ENCODE measurements around the gene PNLIPRP2. TPM values are rescaled to one million over a fixed set of nuclear protein-coding genes. Genes with fewer than 3 reads are reported as not detected.

The PNLIPRP2 gene
- total RNA-seq, 8 experiments from 2014 or later, result not detected

- no peak for ATAC-seq (replicated peaks in 6 of 8)
- H3K4me1 ChIP-seq (replicated peaks in 1 of 2), result no peaks in the 10 kb centered on the region
- in situ Hi-C loops (cut with MboI; ENCODE audit: low pct_unique_long_range_greater_than_20kb in 2 of 9, low sequenced_read_pairs in 9 of 9, unreplicated experiment in 9 of 9), result loop anchor here in 1 of 9 experiments (10.0 kb wide), 1 partner anchor 163 kb away; no protein-coding TSS in a partner anchor
- H3K27ac ChIP-seq, result no peak overlapping the region
- H3K4me3 ChIP-seq, result no peak overlapping the region
- 18 to 83% (median 54%) methylated on average over 1 to 8 of the region's 11 CpGs; no CpG with 5 or more reads in 3 of the 10 experiments for WGBS, 10 experiments
Measured at GRCh38 chr10:116621934-116622655, 1.3 kb downstream of the PNLIPRP2 start.

- ATAC-seq (replicated peaks in 6 of 8), result no peak
- in situ Hi-C loops (cut with MboI; ENCODE audit: low pct_unique_long_range_greater_than_20kb in 2 of 9, low sequenced_read_pairs in 9 of 9, unreplicated experiment in 9 of 9), result loop anchor here in 1 of 9 experiments (10.0 kb wide), 1 partner anchor 159 kb away; no protein-coding TSS in a partner anchor
- no peak overlapping the region for H3K27ac ChIP-seq
- peaks cover 0 to 2% of the 10 kb centered on the region in 2 donors for H3K4me1 ChIP-seq (replicated peaks in 1 of 2)
- WGBS, 10 experiments, result 59 to 100% (median 76%) methylated on average over 1 to 5 of the region's 7 CpGs; no CpG with 5 or more reads in 4 of the 10 experiments
- no peak overlapping the region for H3K4me3 ChIP-seq
Measured at GRCh38 chr10:116625845-116626244, 5.1 kb downstream of the PNLIPRP2 start.

GRCh38 chr10:116626815-116627214 lies 6.1 kb downstream of the PNLIPRP2 start:
- Histone ChIP-seq H3K4me3 (no peak overlapping the region), H3K4me1 (replicated peaks in 1 of 2) (peaks cover 0 to 2% of the 10 kb centered on the region in 2 donors), H3K27ac (no peak overlapping the region)
- in situ Hi-C loops (cut with MboI; ENCODE audit: low pct_unique_long_range_greater_than_20kb in 2 of 9, low sequenced_read_pairs in 9 of 9, unreplicated experiment in 9 of 9), result loop anchor here in 1 of 9 experiments (10.0 kb wide), 1 partner anchor 158 kb away; no protein-coding TSS in a partner anchor
- peak in 1 of 8 experiments; percentile 5 for ATAC-seq (replicated peaks in 6 of 8)
- WGBS, 10 experiments, result 0 to 55% (median 14%) methylated on average over 1 to 5 of the region's 9 CpGs; no CpG with 5 or more reads in 4 of the 10 experiments

DNA sequence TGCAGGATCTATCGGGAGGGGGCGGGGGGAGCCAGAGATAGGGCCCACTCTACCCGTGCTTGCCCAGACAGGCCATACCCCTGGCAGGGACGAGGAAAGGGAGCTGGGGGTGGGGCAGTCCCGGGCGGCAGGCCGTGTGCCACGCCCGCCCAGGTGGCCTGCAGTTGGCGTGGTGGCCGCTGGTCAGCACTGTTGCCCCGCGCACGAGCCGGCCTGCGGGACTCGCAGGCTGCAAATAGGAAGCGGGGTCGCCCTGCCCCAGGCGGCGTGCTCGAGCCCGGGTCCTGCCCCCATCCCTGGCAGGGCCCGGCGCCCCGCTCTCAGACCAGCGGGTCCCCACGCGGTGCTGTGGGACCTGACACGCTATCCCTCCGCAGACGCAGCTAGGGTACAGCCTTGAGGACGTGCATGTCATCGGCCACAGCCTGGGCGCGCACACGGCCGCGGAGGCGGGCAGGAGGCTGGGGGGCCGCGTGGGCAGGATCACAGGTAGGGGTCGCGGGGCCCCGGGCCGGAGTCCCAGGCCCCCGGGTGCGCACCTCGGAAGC lies 6.7 kb downstream of the PNLIPRP2 start:
- 0 to 7% (median 7%) methylated on average over 2 to 16 of the region's 49 CpGs; no CpG with 5 or more reads in 7 of the 10 experiments for WGBS, 10 experiments
- ATAC-seq (replicated peaks in 6 of 8), result peak; percentile 96 to 99 (median 97)
- Histone ChIP-seq H3K4me1 (replicated peaks in 1 of 2) (peaks cover 2 to 4% of the 10 kb centered on the region in 2 donors), H3K4me3 (peak overlapping the region; percentile 22 to 39 (median 30)), H3K27ac (no peak overlapping the region)
- in situ Hi-C loops (cut with MboI; ENCODE audit: low pct_unique_long_range_greater_than_20kb in 2 of 9, low sequenced_read_pairs in 9 of 9, unreplicated experiment in 9 of 9), result loop anchor here in 1 of 9 experiments (10.0 kb wide), 1 partner anchor 157 kb away; no protein-coding TSS in a partner anchor

- WGBS, 10 experiments, result 13 to 93% (median 77%) methylated on average over 2 to 4 of the region's 4 CpGs; no CpG with 5 or more reads in 2 of the 10 experiments
- in situ Hi-C loops (cut with MboI; ENCODE audit: low pct_unique_long_range_greater_than_20kb in 2 of 9, low sequenced_read_pairs in 9 of 9, unreplicated experiment in 9 of 9), result loop anchor here in 1 of 9 experiments (10.0 kb wide), 1 partner anchor 155 kb away; no protein-coding TSS in a partner anchor
- Histone ChIP-seq H3K27ac (no peak overlapping the region), H3K4me1 (replicated peaks in 1 of 2) (peaks cover 2 to 8% of the 10 kb centered on the region in 2 donors), H3K4me3 (no peak overlapping the region)
- ATAC-seq (replicated peaks in 6 of 8), result no peak
Measured at GRCh38 chr10:116629340-116629739, 8.6 kb downstream of the PNLIPRP2 start.

DNA sequence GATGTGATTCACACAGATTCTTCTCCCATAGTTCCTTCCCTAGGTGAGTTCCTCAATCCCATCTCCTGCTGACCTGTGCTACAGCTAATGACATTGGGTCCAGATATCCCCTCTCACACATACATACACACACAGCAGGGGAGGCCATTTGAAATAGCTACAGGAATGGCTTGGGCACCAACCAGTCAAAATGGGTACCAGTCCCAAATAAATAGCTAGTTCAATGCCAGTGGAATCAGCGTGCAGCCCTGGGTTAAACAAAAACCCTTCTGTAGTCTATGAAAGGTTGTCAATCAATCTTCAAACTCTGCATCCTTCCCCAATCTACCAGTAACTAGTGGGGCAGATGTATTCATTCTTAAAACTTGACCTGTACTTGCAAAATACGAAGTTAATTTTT lies 9.3 kb downstream of the PNLIPRP2 start:
- Histone ChIP-seq H3K27ac (no peak overlapping the region), H3K4me1 (replicated peaks in 1 of 2) (peaks cover 2 to 8% of the 10 kb centered on the region in 2 donors), H3K4me3 (no peak overlapping the region)
- ATAC-seq (replicated peaks in 6 of 8), result no peak
- in situ Hi-C loops (cut with MboI; ENCODE audit: low pct_unique_long_range_greater_than_20kb in 2 of 9, low sequenced_read_pairs in 9 of 9, unreplicated experiment in 9 of 9), result no loop called here
- 25 to 88% (median 76%) methylated on average over 1 to 2 of the region's 2 CpGs; no CpG with 5 or more reads in 2 of the 10 experiments for WGBS, 10 experiments

GRCh38 chr10:116631871-116632295 lies 11.1 kb downstream of the PNLIPRP2 start:
- Histone ChIP-seq H3K27ac (no peak overlapping the region), H3K4me1 (replicated peaks in 1 of 2) (peaks cover 2 to 8% of the 10 kb centered on the region in 2 donors), H3K4me3 (no peak overlapping the region)
- 35 to 90% (median 76%) methylated on average over 2 to 5 of the region's 6 CpGs; no CpG with 5 or more reads in 4 of the 10 experiments for WGBS, 10 experiments
- ATAC-seq (replicated peaks in 6 of 8), result no peak
- in situ Hi-C loops (cut with MboI; ENCODE audit: low pct_unique_long_range_greater_than_20kb in 2 of 9, low sequenced_read_pairs in 9 of 9, unreplicated experiment in 9 of 9), result no loop called here

- 20 to 100% (median 80%) methylated on average over 1 to 10 of the region's 17 CpGs for WGBS, 10 experiments
- no peak overlapping the region for H3K4me3 ChIP-seq
- H3K4me1 ChIP-seq (replicated peaks in 1 of 2), result peaks cover 0 to 8% of the 10 kb centered on the region in 2 donors
- ATAC-seq (replicated peaks in 6 of 8), result no peak
- in situ Hi-C loops (cut with MboI; ENCODE audit: low pct_unique_long_range_greater_than_20kb in 2 of 9, low sequenced_read_pairs in 9 of 9, unreplicated experiment in 9 of 9), result no loop called here
- no peak overlapping the region for H3K27ac ChIP-seq
Measured at GRCh38 chr10:116632596-116633215, 12.0 kb downstream of the PNLIPRP2 start.

- in situ Hi-C loops (cut with MboI; ENCODE audit: low pct_unique_long_range_greater_than_20kb in 2 of 9, low sequenced_read_pairs in 9 of 9, unreplicated experiment in 9 of 9), result no loop called here
- Histone ChIP-seq H3K27ac (no peak overlapping the region), H3K4me1 (replicated peaks in 1 of 2) (peaks cover 0 to 8% of the 10 kb centered on the region in 2 donors), H3K4me3 (no peak overlapping the region)
- no peak for ATAC-seq (replicated peaks in 6 of 8)
- WGBS, 10 experiments, result 50 to 100% (median 88%) methylated on average over 1 to 5 of the region's 8 CpGs; no CpG with 5 or more reads in 3 of the 10 experiments
Measured at GRCh38 chr10:116633216-116633600, 12.5 kb downstream of the PNLIPRP2 start.

DNA sequence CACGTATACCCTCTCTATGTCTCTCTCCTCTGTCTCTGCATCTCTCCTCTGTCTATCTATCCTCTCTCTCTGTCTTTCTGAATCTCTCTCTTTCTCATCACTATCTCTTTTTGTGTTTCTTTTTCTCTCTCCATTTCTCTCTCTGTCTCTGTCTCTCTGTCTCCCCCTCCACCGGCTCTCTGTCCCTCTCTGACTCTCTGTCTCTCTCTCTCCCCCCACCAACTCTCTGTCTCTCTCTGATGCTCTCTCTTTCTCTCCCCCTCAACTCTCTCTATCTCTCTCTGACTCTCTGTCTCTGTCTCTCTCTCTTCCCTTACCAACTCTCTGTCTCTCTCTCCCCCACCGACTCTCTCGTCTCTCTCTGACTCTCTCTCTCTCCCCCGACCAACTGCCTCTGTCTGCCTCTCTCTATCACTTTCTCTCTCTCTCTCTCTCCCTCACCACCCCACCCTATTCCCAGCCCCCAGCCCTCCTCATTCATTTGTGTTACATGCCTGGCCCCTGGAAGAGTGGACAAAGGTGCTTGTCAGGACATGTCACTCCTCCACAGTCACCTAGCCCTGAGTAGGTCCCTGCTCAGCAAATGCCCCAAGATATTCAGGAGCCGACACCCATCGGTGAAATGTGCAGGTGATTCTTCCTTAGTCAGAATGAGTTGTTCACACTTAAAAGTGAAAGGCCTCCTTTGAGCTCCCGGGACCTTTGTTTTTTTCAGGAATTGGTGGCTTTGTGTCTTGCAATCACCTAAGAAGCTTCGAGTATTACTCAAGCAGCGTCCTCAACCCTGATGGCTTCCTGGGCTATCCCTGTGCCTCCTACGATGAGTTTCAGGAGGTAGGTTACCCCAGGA lies 13.6 kb downstream of the PNLIPRP2 start:
- no peak overlapping the region for H3K27ac ChIP-seq
- 22 to 90% (median 75%) methylated on average over 2 to 8 of the region's 11 CpGs; no CpG with 5 or more reads in 1 of the 10 experiments for WGBS, 10 experiments
- ATAC-seq (replicated peaks in 6 of 8), result no peak
- in situ Hi-C loops (cut with MboI; ENCODE audit: low pct_unique_long_range_greater_than_20kb in 2 of 9, low sequenced_read_pairs in 9 of 9, unreplicated experiment in 9 of 9), result no loop called here
- H3K4me3 ChIP-seq, result no peak overlapping the region
- peaks cover 0 to 8% of the 10 kb centered on the region in 2 donors for H3K4me1 ChIP-seq (replicated peaks in 1 of 2)

DNA sequence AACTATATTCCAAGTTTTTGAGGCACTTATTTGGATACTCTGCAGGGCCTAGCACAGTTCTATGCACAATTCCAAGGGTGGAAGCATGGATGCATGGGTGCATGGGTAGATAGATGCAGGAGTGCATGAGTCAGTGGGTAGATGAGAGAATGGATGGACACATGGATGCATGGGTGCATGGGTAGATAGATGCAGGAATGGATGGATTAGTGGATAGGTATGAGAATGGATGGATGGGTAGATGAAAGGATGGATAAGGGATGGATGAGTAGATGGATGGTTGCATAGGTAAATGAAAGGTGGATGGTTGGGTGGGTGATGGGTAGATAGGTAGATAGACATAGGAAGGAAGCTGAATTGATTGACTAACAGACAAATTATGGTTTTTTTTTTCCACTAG lies 15.6 kb downstream of the PNLIPRP2 start:
- H3K4me3 ChIP-seq, result no peak overlapping the region
- peaks cover 0 to 8% of the 10 kb centered on the region in 2 donors for H3K4me1 ChIP-seq (replicated peaks in 1 of 2)
- in situ Hi-C loops (cut with MboI; ENCODE audit: low pct_unique_long_range_greater_than_20kb in 2 of 9, low sequenced_read_pairs in 9 of 9, unreplicated experiment in 9 of 9), result no loop called here
- H3K27ac ChIP-seq, result no peak overlapping the region
- ATAC-seq (replicated peaks in 6 of 8), result no peak

- H3K4me1 ChIP-seq (replicated peaks in 1 of 2), result peaks cover 0 to 8% of the 10 kb centered on the region in 2 donors
- no peak overlapping the region for H3K4me3 ChIP-seq
- no peak overlapping the region for H3K27ac ChIP-seq
- 0 to 67% (median 24%) methylated on average over 1 to 2 of the region's 2 CpGs; no CpG with 5 or more reads in 2 of the 10 experiments for WGBS, 10 experiments
- in situ Hi-C loops (cut with MboI; ENCODE audit: low pct_unique_long_range_greater_than_20kb in 2 of 9, low sequenced_read_pairs in 9 of 9, unreplicated experiment in 9 of 9), result no loop called here
- ATAC-seq (replicated peaks in 6 of 8), result peak in 1 of 8 experiments; percentile 27
Measured at GRCh38 chr10:116636976-116637375, 16.2 kb downstream of the PNLIPRP2 start.

Data from motor neuron (in vitro differentiated cells).